GM21723 (cell line): Measurements from ENCODE around the gene FRS2.

Source experiments
- ATAC-seq: cut with Tn5 transposase; IDR thresholded peaks from one replicate; pipeline ENCODE4 v1.9.1; 2021; ENCODE audit warnings: mild to moderate bottlenecking, moderate library complexity; ENCODE audit not compliant: unreplicated experiment

Gene FRS2

DNA sequence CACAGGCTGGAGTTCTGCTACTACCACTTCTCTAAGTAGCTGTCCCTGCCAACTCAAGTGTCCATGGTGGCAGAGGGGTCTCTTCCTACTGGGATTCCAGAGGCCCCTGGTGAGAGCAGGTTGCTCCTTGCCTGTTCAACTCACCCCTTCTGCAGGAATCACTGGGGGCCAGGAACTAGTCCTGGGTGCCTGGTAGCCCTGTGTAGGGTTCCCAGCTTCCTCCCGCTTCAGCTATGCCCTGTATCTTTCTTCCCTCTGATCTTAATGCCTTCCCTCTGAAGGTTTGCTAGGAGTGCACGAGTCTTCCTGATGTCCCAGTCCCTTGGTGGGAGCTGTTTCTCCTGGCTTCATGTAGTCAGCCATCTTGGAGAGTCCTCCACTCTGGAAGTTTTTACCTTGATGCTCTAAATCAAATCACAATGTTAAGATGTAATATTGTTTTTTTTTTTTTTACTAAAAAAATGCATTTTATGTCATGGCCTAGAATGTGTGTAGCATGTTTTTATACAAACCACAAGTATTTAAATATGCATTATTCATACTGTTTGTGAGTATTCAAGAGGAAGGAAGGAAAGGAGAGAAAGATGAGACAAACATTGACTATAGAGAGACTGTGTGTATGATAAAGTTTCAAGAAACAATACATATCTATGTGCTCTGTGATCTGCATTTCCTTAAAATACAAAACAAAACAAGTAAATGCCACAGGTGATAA is 54.7 kb downstream of the FRS2 start:
- no peak for ATAC-seq

DNA sequence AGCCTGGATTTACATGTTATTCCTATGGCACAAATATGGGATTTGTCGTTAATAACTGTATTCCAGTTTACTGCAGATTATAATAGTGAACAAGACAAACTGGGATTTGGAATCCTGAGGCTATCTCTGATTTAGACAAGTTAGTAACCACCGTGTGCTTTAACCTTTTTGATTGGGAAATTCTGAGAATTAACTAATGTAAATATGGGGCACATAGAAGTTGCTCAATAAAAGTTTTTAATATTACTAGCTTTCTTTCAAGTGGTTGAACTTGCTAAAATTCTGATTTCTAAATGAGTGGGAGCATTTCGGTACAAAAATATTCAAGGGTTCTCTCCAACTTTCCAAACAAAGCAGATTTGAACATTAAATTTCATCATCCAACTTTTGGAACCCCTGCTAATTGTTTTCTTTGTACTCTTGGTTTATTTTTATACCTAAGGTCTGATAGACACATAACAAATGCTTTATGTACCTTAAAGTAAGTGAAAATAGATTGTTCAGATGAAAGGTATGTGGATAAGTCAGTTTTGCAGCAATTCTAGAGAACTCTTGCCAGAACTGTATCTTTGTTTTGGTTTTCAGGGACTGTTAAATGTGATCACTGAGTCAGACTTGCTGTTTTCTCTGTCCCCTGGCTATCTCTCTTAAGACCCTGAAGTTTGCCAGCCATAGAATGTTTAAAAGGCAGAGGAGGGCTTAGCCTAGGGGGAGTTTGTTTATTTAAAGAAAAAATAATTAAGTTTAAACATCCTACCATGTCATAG is 57.5 kb downstream of the FRS2 start:
- ATAC-seq, result no peak

GRCh38 chr12:69529021-69529420 is 58.8 kb downstream of the FRS2 start:
- no peak for ATAC-seq

GRCh38 chr12:69533844-69534243 is 63.7 kb downstream of the FRS2 start:
- no peak for ATAC-seq

GRCh38 chr12:69534389-69534822 is 64.2 kb downstream of the FRS2 start:
- peak; percentile 96 for ATAC-seq

GRCh38 chr12:69540987-69541386 is 70.8 kb downstream of the FRS2 start:
- no peak for ATAC-seq

GRCh38 chr12:69544087-69544486 is 73.9 kb downstream of the FRS2 start:
- ATAC-seq, result no peak

DNA sequence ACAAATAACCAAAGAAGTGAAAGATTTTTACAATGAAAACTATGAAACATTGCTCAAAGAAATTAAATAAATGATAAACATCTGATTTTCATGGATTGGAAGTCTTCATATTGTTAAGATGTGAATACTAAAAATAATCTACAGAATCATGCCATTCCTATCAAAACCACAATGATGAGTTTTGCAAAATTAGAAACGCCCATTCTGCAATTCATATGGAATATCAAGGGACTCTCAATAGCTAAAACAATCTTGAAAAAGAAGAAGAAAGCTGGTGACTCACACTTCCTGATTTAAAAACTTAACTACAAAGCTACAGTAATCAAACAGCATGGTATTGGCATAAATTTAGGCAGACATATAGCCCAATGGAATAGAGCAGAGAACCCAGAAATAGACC is 74.9 kb downstream of the FRS2 start:
- ATAC-seq, result no peak

- ATAC-seq, result no peak
These were observed 76.7 kb downstream of the FRS2 start for GRCh38 chr12:69546693-69547438.

- no peak for ATAC-seq
These were observed 78.5 kb downstream of the FRS2 start for GRCh38 chr12:69548687-69549086.

DNA sequence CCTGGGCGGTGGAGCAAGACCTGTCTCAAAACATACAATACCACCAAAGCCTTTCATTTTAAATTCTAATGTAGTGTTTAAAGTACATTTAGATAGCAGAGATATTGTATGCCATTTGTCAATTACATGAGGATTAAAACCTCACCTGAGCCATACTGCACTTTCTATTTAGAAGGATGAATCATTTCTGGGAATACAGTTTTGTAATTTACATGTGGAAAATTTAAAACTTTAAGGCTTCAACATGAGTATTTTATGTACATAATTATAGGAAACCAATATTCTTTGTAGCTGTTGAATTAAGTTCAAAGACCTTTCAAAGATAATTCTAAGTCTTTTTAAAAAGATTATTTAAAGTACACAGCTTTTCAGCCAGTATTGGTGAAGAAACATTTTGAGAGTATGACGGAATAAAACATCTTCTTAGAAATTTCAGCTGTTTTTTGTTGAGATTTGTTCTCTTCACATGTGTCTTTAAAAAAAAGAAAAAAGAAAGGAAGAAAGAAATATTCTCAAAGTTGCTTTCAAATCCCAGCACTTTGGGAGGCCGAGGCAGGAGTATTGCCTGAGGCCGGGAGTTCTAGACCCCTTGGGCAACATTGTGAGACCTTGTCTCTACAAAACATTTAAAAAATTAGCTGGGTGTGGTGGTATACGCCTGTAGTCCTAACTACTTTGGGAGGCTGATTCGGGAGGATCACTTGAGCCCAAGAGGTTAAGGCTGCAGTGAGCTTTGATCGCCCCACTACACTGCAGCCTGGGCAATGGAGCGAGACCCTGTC is 80.6 kb downstream of the FRS2 start:
- ATAC-seq, result no peak

DNA sequence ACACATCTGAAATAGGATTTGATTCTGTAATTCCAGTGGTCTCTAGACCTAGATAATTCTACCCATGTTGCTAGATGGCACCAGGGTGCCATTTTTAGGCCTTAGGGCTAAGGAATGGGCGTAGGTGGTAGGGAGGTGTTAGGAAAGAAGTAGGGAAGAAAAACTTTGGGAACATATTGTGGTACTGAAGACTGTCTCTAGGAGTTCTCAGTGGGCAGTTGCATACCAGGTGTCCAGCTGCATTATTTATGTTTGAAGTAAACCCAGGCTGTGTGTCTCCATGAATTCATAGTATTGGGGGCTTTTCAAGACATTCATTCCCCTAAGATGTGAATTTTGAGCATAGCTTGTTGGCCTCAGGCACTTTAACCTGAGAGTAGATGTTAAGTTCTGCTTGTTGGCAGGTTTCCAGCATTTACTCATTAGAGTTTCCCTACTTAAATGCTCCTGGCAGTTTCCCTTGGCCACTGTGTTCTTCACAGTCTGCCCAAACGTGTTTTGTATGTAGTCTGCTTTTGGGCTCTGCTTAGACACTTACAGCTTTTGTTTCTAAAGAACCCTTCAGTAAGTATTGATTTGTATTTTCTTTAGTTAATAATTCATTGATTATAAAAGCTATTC is 83.5 kb downstream of the FRS2 start:
- ATAC-seq, result no peak

GRCh38 chr12:69555461-69555860 is 85.3 kb downstream of the FRS2 start:
- no peak for ATAC-seq

- no peak for ATAC-seq
These were observed 86.2 kb downstream of the FRS2 start for GRCh38 chr12:69556383-69556782.

GRCh38 chr12:69563166-69563762 is 93.1 kb downstream of the FRS2 start:
- ATAC-seq, result no peak

- ATAC-seq, result no peak
These were observed 96.4 kb downstream of the FRS2 start for GRCh38 chr12:69566603-69567002.

- ATAC-seq, result no peak
These were observed 99.0 kb downstream of the FRS2 start for GRCh38 chr12:69569236-69569635.

GRCh38 chr12:69570000-69570516 is 99.9 kb downstream of the FRS2 start:
- ATAC-seq, result no peak

GRCh38 chr12:69570545-69571399 is 100.6 kb downstream of the FRS2 start:
- peak; percentile 86 for ATAC-seq
